Choroid plexus epithelial cell (primary cell): Measurements from ENCODE around the gene TMEM255B.

Experiments
- DNase-seq: peaks from one replicate; pipeline ENCODE4 v3.0.0-alpha.2; 2010; ENCODE audit warnings: low read depth
- H3K4me3 ChIP-seq: 2 replicates; pipeline ENCODE4 v1.5.1; 2011; ENCODE audit warnings: low read depth, mild to moderate bottlenecking, control low read depth, low read length, moderate library complexity
- CTCF ChIP-seq: conservative IDR thresholded peaks from 2 replicates; pipeline ENCODE4 v1.5.1; 2011; ENCODE audit warnings: low read depth, mild to moderate bottlenecking, control low read depth, inconsistent platforms, low read length, moderate library complexity

Gene TMEM255B

DNA sequence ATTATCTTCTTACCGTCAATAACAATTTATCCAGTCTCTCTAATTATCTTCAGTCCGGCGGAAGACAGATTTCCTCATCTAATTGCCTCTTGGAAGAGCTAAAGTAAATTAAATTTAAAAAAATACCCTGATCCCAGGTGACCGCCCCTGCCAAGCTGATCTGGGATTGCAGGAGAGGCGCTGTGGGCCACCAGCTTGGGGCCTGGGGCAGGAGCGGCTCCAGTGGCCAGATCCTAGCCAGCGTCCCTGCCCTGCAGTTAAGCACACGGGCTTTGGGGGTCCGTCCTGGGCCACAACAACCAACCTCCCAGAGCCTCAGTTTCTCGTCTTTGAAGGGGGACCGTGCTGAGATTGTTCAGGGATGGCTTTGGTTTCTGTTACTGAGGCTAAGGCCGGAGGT lies 12.4 kb upstream of the TMEM255B start:
- no peak overlapping the region for H3K4me3 ChIP-seq
- no peak for TF ChIP-seq CTCF
- no peak for DNase-seq

GRCh38 chr13:113747291-113747833 lies 11.7 kb upstream of the TMEM255B start:
- no peak for DNase-seq
- TF ChIP-seq CTCF = no peak
- no peak overlapping the region for H3K4me3 ChIP-seq

GRCh38 chr13:113748101-113748861 lies 10.7 kb upstream of the TMEM255B start:
- no peak for DNase-seq
- no peak overlapping the region for H3K4me3 ChIP-seq

GRCh38 chr13:113748862-113749451 lies 10.1 kb upstream of the TMEM255B start:
- H3K4me3 ChIP-seq = no peak overlapping the region
- DNase-seq = no peak
- no peak for TF ChIP-seq CTCF

More at GRCh38 chr13:113748101-113748861, 10.7 kb upstream of the TMEM255B start:
- no peak for TF ChIP-seq CTCF

DNA sequence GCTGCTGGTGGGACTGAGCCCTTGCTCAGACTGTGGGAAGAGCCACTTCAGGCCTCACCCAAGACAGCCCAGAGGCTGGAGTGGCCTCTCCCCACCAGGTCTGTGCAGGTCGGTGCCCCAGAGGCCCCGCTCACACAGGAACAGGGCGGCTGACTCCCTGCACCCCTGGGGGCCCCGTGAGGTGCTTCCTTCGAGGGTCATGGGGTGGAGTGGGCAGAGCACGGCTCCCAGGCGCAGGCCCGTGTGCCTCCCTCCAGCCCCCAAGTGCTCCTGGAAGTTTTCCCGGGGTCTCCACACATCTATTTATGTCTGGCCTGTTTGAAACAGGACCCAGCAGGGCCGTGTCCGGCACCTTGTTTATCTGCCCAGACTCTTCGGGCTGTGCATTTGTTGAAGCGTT lies 9.5 kb upstream of the TMEM255B start:
- TF ChIP-seq CTCF = no peak
- DNase-seq = no peak
- H3K4me3 ChIP-seq = no peak overlapping the region

DNA sequence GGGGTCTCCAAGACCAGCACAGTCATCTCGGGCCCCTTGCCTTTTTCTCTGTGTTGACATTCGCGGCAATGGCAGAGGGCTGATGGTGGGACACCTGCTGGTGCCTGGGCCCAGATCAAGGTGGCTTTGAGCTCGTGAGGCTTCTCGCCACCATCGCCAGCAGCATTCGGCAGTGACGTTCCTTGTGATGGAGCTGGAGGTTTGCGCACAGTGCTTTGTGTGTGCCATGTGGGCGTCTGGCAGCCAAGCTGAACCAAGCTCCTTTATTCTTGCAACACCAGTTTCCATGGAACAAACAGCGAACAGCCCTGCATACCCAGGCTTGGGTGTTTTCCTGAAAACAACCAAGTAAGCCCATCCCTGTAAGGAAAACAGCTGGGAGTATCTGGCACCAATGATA lies 9.1 kb upstream of the TMEM255B start:
- H3K4me3 ChIP-seq = no peak overlapping the region
- no peak for DNase-seq
- TF ChIP-seq CTCF = no peak
